ENCODE results near the gene RADIL.

DNA sequence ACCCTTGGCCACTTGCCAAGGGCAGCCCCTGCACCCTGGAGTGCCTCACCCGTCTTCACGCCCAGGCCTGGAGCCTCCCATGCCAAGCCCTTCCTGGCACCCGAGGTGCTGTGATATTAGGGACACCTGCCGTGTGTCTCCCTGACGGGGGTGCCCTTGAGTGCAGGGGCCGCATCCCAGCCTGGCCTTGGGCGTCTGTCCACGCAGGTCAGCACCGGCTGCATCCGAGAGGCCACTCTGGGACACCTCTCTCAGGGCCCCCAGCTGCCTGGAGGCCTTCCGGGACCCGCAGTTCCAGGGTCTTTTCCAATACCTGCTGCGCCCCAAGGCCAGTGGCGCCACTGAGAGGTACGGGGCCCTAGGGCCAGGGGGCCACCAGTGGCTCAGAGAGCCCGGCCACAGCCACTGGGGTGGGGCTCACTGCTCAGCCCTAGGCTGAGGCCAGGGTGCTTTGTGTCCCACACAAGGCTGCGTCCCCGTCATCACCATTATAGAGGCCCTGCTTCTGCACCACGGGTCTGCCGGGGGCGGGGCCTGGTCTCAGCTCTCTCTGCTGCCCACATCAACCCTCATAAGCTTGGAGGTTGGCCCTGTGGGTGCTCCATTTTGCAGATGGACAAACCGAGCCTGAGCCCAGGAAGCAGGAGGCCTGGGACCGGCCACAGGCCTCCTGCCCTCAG lies 95.4 kb downstream of the RADIL start:
- no peak for TF ChIP-seq CTCF (conservative IDR thresholded peaks at IDR 0.05; ENCODE audit: low read length)
- no peak for TF ChIP-seq EZH2phosphoT487 (IDR thresholded peaks at IDR 0.05; ENCODE audit: borderline replicate concordance)
